A549 (cell line): ENCODE data around the gene TPSB2. TPM values are rescaled to one million over a fixed set of nuclear protein-coding genes. Genes with fewer than 3 reads are reported as not detected.

Experiments used
- ATAC-seq, 2 experiments: fragments of 200-7000 bp in 1 of 2; fragments of >200 bp in 1 of 2; cut with Nextera tagmentation in 1 of 2; cut with Tn5 transposase in 1 of 2; 3 replicates each; pipeline versions ENCODE4 v1.8.0 to v1.9.1; 2018 to 2020; ENCODE audit warnings: mild to moderate bottlenecking in 1 of 2, moderate library complexity in 1 of 2
- CTCF ChIA-PET: fragments of 300-600 bp; sonication (Branson Sonifier 250); formaldehyde crosslinking; extraction: SDS; loops from one replicate; lab custom pipeline; 2021; ENCODE audit warnings: antibody characterized with exemption, inconsistent platforms; lab: Yijun Ruan, JAX
- POLR2A ChIA-PET: fragments of 350-600 bp; formaldehyde crosslinking; extraction: SDS; loops from one replicate; lab custom pipeline; 2021; ENCODE audit warnings: antibody characterized with exemption, inconsistent platforms; lab: Yijun Ruan, JAX
- DNase-seq, 2 experiments: peaks; one replicate each; pipeline versions ENCODE4 v3.0.0 to v3.0.0-alpha.2; 2011 to 2016; ENCODE audit warnings: low read depth in 1 of 2, low spot score in 1 of 2
- FAIRE-seq: peaks from 2 replicates; lab custom pipeline; 2011; peaks lifted over from hg19 to GRCh38; lab: Jason Lieb, UNC
- H3K27ac ChIP-seq, 2 experiments: fragments of >200 bp; sonication (Bioruptor Twin); formaldehyde crosslinking; 3 replicates each; pipeline ENCODE4 v1.5.1; 2016 to 2017
- H3K4me1 ChIP-seq: fragments of >200 bp; sonication (Bioruptor Twin); formaldehyde crosslinking; 3 replicates; pipeline ENCODE4 v1.6.1; 2016
- H3K4me2 ChIP-seq: fragments of >200 bp; sonication (Bioruptor Twin); formaldehyde crosslinking; 3 replicates; pipeline ENCODE4 v1.6.1; 2016
- H3K4me3 ChIP-seq: fragments of >200 bp; sonication (Bioruptor Twin); formaldehyde crosslinking; 3 replicates; pipeline ENCODE4 v1.5.1; 2016
- H3K9me3 ChIP-seq: fragments of >200 bp; sonication (Bioruptor Twin); formaldehyde crosslinking; 3 replicates; pipeline ENCODE4 v1.6.1; 2016
- ATOH8 ChIP-seq: fragments of 250-450 bp; sonication (Bioruptor Pico); IDR thresholded peaks from 2 replicates; pipeline ENCODE4 v1.5.0; 2020; ENCODE audit warnings: low read depth, mild to moderate bottlenecking, moderate library complexity
- CBX2 ChIP-seq: fragments of 200-600 bp; sonication (generic); IDR thresholded peaks from 2 replicates; pipeline ENCODE4 v1.6.1; 2016; ENCODE audit warnings: low read depth, mild to moderate bottlenecking, borderline replicate concordance
- CHD2 ChIP-seq: fragments of 150-350 bp; IDR thresholded peaks from 2 replicates; pipeline ENCODE4 v1.6.1; 2014; ENCODE audit warnings: low read length; ENCODE audit not compliant: partially characterized antibody
- CHD4 ChIP-seq: fragments of 200-600 bp; sonication (generic); IDR thresholded peaks from 2 replicates; pipeline ENCODE4 v1.6.1; 2016; ENCODE audit warnings: antibody characterized with exemption, mild to moderate bottlenecking, borderline replicate concordance
- EHMT2 ChIP-seq: fragments of 200-600 bp; sonication (generic); IDR thresholded peaks from 2 replicates; pipeline ENCODE4 v1.6.1; 2016; ENCODE audit warnings: antibody characterized with exemption, low read depth, mild to moderate bottlenecking, moderate library complexity
- ELK1 ChIP-seq: fragments of 150-350 bp; IDR thresholded peaks from 2 replicates; pipeline ENCODE4 v1.6.1; 2014; ENCODE audit warnings: low read depth, mild to moderate bottlenecking, low read length
- GATA3 ChIP-seq: IDR thresholded peaks from 2 replicates; pipeline ENCODE4 v1.6.1; 2012; ENCODE audit warnings: borderline replicate concordance
- HDAC2 ChIP-seq: fragments of 200-600 bp; sonication (generic); IDR thresholded peaks from 2 replicates; pipeline ENCODE4 v1.6.1; 2016
- HMGXB4 ChIP-seq: fragments of 250-450 bp; sonication (Bioruptor Pico); IDR thresholded peaks from 2 replicates; pipeline ENCODE4 v1.5.0; 2021; ENCODE audit warnings: mild to moderate bottlenecking, moderate library complexity, borderline replicate concordance
- MYC ChIP-seq: IDR thresholded peaks from 2 replicates; pipeline ENCODE4 v1.6.1; 2012; ENCODE audit warnings: mild to moderate bottlenecking, inconsistent platforms, low read length, improper control_type of control experiment, borderline replicate concordance
- NR3C1 ChIP-seq: fragments of >200 bp; sonication (Bioruptor Twin); formaldehyde crosslinking; IDR thresholded peaks from 3 replicates; pipeline ENCODE4 v1.6.1; 2017
- PBX3 ChIP-seq: IDR thresholded peaks from 2 replicates; pipeline ENCODE4 v1.6.1; 2012
- REST ChIP-seq: fragments of 200-600 bp; sonication (generic); IDR thresholded peaks from 2 replicates; pipeline ENCODE4 v1.6.1; 2016; ENCODE audit warnings: antibody characterized with exemption, mild to moderate bottlenecking, moderate library complexity
- ZSCAN20 ChIP-seq: fragments of 250-450 bp; sonication (Bioruptor Pico); IDR thresholded peaks from 2 replicates; pipeline ENCODE4 v1.8.0; 2022; ENCODE audit warnings: mild to moderate bottlenecking, moderate library complexity
- WGBS: methylation state at CpG from one replicate; pipeline ENCODE4 v1.1.6; 2017; ENCODE audit errors: missing lambda C conversion rate; 5-methylcytosine and 5-hydroxymethylcytosine counted together
- polyA plus RNA-seq, 4 experiments: library from polyadenylated mRNA; depleted of rRNA in 3 of 4; stranded (reverse); fragments of >200 nt; fragmentation: RNase III in 1 of 4; extraction: RNeasy Plus Mini Kit Qiagen cat#74134 plus additional on column Dnase treatment in 1 of 4; gene quantifications; 2 replicates in 3 of 4; 3 replicates in 1 of 4; pipeline ENCODE4 v1.2.3, GENCODE V29; 2011 to 2017

TPSB2 gene
- polyA plus RNA-seq, 2 of the 4 experiments (the other 2 are of a cell fraction) = not detected

GRCh38 chr16:1220841-1221627 is 8.9 kb downstream of the TPSB2 start:
- Histone ChIP-seq H3K4me1 (peaks cover 19% of the 10 kb centered on the region), H3K27ac (no peak overlapping the region), H3K9me3 (no peaks in the 10 kb centered on the region), H3K4me2 (no peak overlapping the region), H3K4me3 (no peak overlapping the region)
- CTCF ChIA-PET = interaction anchor here (1.1 to 1.7 kb wide), 2 partner anchors 27 to 142 kb away, joined by 3 to 5 read pairs; no protein-coding TSS in a partner anchor
- WGBS = 92% methylated on average over 41 of the region's 48 CpGs
- FAIRE-seq = no peak
- ATAC-seq = no peak
- no peak for DNase-seq
- no peak for TF ChIP-seq CHD4
- TF ChIP-seq ATOH8 = no peak
- no peak for TF ChIP-seq CBX2
- POLR2A ChIA-PET = no interaction called here

GRCh38 chr16:1220098-1220728 is 9.8 kb downstream of the TPSB2 start:
- no peak overlapping the region for H3K4me2 ChIP-seq
- FAIRE-seq (no peak), ATAC-seq (no peak), DNase-seq (no peak)
- H3K4me1 ChIP-seq = peaks cover 10% of the 10 kb centered on the region
- no peaks in the 10 kb centered on the region for H3K9me3 ChIP-seq
- 94% methylated on average over 39 of the region's 55 CpGs for WGBS
- no peak for TF ChIP-seq REST
- no peak for TF ChIP-seq MYC
- TF ChIP-seq ZSCAN20 (CRISPR knock-in tag) = no peak
- no peak for TF ChIP-seq NR3C1
- no peak for TF ChIP-seq PBX3
- TF ChIP-seq HMGXB4 (CRISPR knock-in tag) = no peak
- TF ChIP-seq HDAC2 = no peak
- TF ChIP-seq CHD2 = no peak
- TF ChIP-seq GATA3 = no peak
- TF ChIP-seq ELK1 = no peak
- TF ChIP-seq EHMT2 = no peak
- H3K4me3 ChIP-seq = no peak overlapping the region
- no peak overlapping the region for H3K27ac ChIP-seq
- POLR2A ChIA-PET = no interaction called here
- CTCF ChIA-PET = interaction anchor here (1.7 kb wide), 1 partner anchor 26 kb away, joined by 5 read pairs; no protein-coding TSS in a partner anchor
